HCT116 (cell line): Measurements from ENCODE around the gene RNF186. TPM values are rescaled to one million over a fixed set of nuclear protein-coding genes. Genes with fewer than 3 reads are reported as not detected.

Source experiments
- ATAC-seq: fragments of 200-7000 bp; cut with Tn5 transposase; 2 replicates; pipeline ENCODE4 v1.9.1; 2020; ENCODE audit warnings: mild to moderate bottlenecking, moderate library complexity
- BruUV-seq: library from RNA; stranded (reverse); fragments of 400-500 nt; replicated peaks from 2 replicates; lab custom pipeline; 2021; lab: Mats Ljungman, UMichigan
- CTCF ChIA-PET: fragments of 300-600 bp; sonication (Branson Sonifier 250); formaldehyde crosslinking; loops from one replicate; lab custom pipeline; 2021; ENCODE audit warnings: antibody characterized with exemption; lab: Charles Lee
- POLR2A ChIA-PET: fragments of 300-600, 350-600 bp; sonication (Branson Sonifier 250); formaldehyde crosslinking; loops from one replicate; lab custom pipeline; 2021; ENCODE audit warnings: antibody characterized with exemption; lab: Charles Lee
- RAD21 ChIA-PET, 2 experiments: fragments of 300-600 bp; sonication (Branson Sonifier 250); formaldehyde crosslinking; loops; one replicate each; lab custom pipeline; 2023; ENCODE audit warnings: low total read pairs in 2 of 2; ENCODE audit not compliant: uncharacterized antibody in 2 of 2, unreplicated experiment in 2 of 2, low non-redundant PET in 1 of 2; lab: Charles Lee
- DNase-seq: peaks from one replicate; pipeline ENCODE4 v3.0.0-alpha.2; 2010; ENCODE audit warnings: low read depth, low spot score
- H2AFZ ChIP-seq: fragments of 200-600 bp; shearing (Covaris generic), sonication (generic); 2 replicates; pipeline ENCODE4 v1.6.1; 2017; ENCODE audit warnings: low read depth, mixed run types, mixed read lengths, antibody characterized with exemption, low read length; ENCODE audit not compliant: poor library complexity, severe bottlenecking
- H3K27ac ChIP-seq: 2 replicates; pipeline ENCODE4 v1.5.1; 2012; ENCODE audit warnings: low read depth, low read length
- H3K27me3 ChIP-seq: fragments of 200-600 bp; sonication (generic); 2 replicates; pipeline ENCODE4 v1.6.1; 2016; ENCODE audit warnings: mixed run types, low read length, mixed read lengths; ENCODE audit not compliant: insufficient read depth
- H3K36me3 ChIP-seq, 2 experiments: fragments of 200-500 bp in 1 of 2; fragments of 200-600 bp in 1 of 2; sonication (Bioruptor generic) in 1 of 2; sonication (generic) in 1 of 2; 2 replicates each; pipeline versions ENCODE4 v1.5.1 to v1.6.1; 2014 to 2016; ENCODE audit warnings: low read length in 2 of 2, inconsistent platforms in 1 of 2, mixed read lengths in 1 of 2, mixed run types in 1 of 2; ENCODE audit not compliant: insufficient read depth in 2 of 2, control insufficient read depth in 1 of 2
- H3K4me1 ChIP-seq, 2 experiments: fragments of 200-600 bp in 1 of 2; sonication (generic) in 1 of 2; 2 replicates each; pipeline versions ENCODE4 v1.5.1 to v1.6.1; 2012 to 2017; ENCODE audit warnings: low read length in 2 of 2, inconsistent platforms in 1 of 2, mild to moderate bottlenecking in 1 of 2, mixed read lengths in 1 of 2, mixed run types in 1 of 2, moderate library complexity in 1 of 2; ENCODE audit not compliant: insufficient read depth in 2 of 2, control insufficient read depth in 1 of 2
- H3K4me2 ChIP-seq: fragments of 200-600 bp; sonication (generic); 2 replicates; pipeline ENCODE4 v1.6.1; 2017; ENCODE audit warnings: mixed run types, low read length, mixed read lengths
- H3K4me3 ChIP-seq, 2 experiments: fragments of 200-600 bp in 1 of 2; sonication (generic) in 1 of 2; replicated peaks in 1 of 2; 2 replicates each; pipeline ENCODE4 v1.5.1; 2011 to 2016; ENCODE audit warnings: low read length in 2 of 2, control low read depth in 1 of 2, low read depth in 1 of 2, mild to moderate bottlenecking in 1 of 2, mixed read lengths in 1 of 2, mixed run types in 1 of 2
- H3K79me2 ChIP-seq: fragments of 200-600 bp; sonication (generic); 2 replicates; pipeline ENCODE4 v1.6.1; 2017; ENCODE audit warnings: mild to moderate bottlenecking, mixed run types, low read length, moderate library complexity, mixed read lengths; ENCODE audit not compliant: insufficient read depth
- H3K9ac ChIP-seq: fragments of 200-600 bp; sonication (generic); 2 replicates; pipeline ENCODE4 v1.6.1; 2016; ENCODE audit warnings: low read length, mixed read lengths
- H3K9me2 ChIP-seq: fragments of 200-600 bp; sonication (generic), shearing (Covaris generic); 2 replicates; pipeline ENCODE4 v1.6.1; 2017; ENCODE audit warnings: mixed run types, mild to moderate bottlenecking, moderate library complexity; ENCODE audit not compliant: insufficient read depth
- H3K9me3 ChIP-seq, 2 experiments: fragments of 200-500 bp in 1 of 2; fragments of 200-600 bp in 1 of 2; sonication (Bioruptor generic) in 1 of 2; sonication (generic) in 1 of 2; 2 replicates each; pipeline ENCODE4 v1.6.1; 2014 to 2017; ENCODE audit warnings: low read length in 2 of 2, mixed read lengths in 2 of 2, inconsistent platforms in 1 of 2, low read depth in 1 of 2, mild to moderate bottlenecking in 1 of 2, mixed run types in 1 of 2, moderate library complexity in 1 of 2; ENCODE audit not compliant: control insufficient read depth in 1 of 2, insufficient read depth in 1 of 2
- H4K20me1 ChIP-seq: fragments of 200-600 bp; sonication (generic), shearing (Covaris generic); 2 replicates; pipeline ENCODE4 v1.6.1; 2017; ENCODE audit warnings: mixed run types, mild to moderate bottlenecking, moderate library complexity; ENCODE audit not compliant: insufficient read depth
- CEBPB ChIP-seq: IDR thresholded peaks from 2 replicates; pipeline ENCODE4 v1.6.1; 2012; ENCODE audit warnings: low read depth
- EGR1 ChIP-seq: IDR thresholded peaks from 2 replicates; pipeline ENCODE4 v1.6.1; 2012; ENCODE audit warnings: low read depth
- ELF1 ChIP-seq: IDR thresholded peaks from 2 replicates; pipeline ENCODE4 v1.6.1; 2012; ENCODE audit warnings: low read depth, borderline replicate concordance
- EZH2 ChIP-seq: fragments of 200-600 bp; sonication (generic); IDR thresholded peaks from 2 replicates; pipeline ENCODE4 v1.6.1; 2017; ENCODE audit warnings: antibody characterized with exemption, mixed run types
- FOSL1 ChIP-seq: IDR thresholded peaks from 2 replicates; pipeline ENCODE4 v1.6.1; 2012; ENCODE audit warnings: low read depth
- POLR2A ChIP-seq: IDR thresholded peaks from 2 replicates; pipeline ENCODE4 v1.7.0; 2011; ENCODE audit warnings: borderline replicate concordance; ENCODE audit not compliant: insufficient read depth, insufficient read length; ENCODE audit errors: extremely low read depth
- POLR2AphosphoS5 ChIP-seq: IDR thresholded peaks from 2 replicates; pipeline ENCODE4 v1.6.1; 2011; ENCODE audit warnings: mild to moderate bottlenecking, low read depth, low read length, moderate library complexity
- RAD21 ChIP-seq: IDR thresholded peaks from 2 replicates; pipeline ENCODE4 v1.6.1; 2012; ENCODE audit warnings: low read depth, mild to moderate bottlenecking
- SIN3A ChIP-seq: IDR thresholded peaks from 2 replicates; pipeline ENCODE4 v1.6.1; 2012; ENCODE audit warnings: low read depth
- SP1 ChIP-seq: IDR thresholded peaks from 2 replicates; pipeline ENCODE4 v1.6.1; 2012; ENCODE audit warnings: low read depth
- SRF ChIP-seq: IDR thresholded peaks from 2 replicates; pipeline ENCODE4 v1.6.1; 2012; ENCODE audit warnings: low read depth
- TCF7L2 ChIP-seq: IDR thresholded peaks from 2 replicates; pipeline ENCODE4 v1.7.0; 2011; ENCODE audit warnings: borderline replicate concordance, inconsistent platforms; ENCODE audit not compliant: insufficient read depth, insufficient read length; ENCODE audit errors: extremely low read depth
- YY1 ChIP-seq: IDR thresholded peaks from 2 replicates; pipeline ENCODE4 v1.6.1; 2011; ENCODE audit warnings: low read length, low read depth, moderate library complexity, mild to moderate bottlenecking; ENCODE audit not compliant: insufficient replicate concordance; ENCODE audit errors: extremely low read depth
- ZFX ChIP-seq: fragments of 450-650 bp; IDR thresholded peaks from 2 replicates; pipeline ENCODE4 v1.6.1; 2017
- ZNF274 ChIP-seq: fragments of 200-500 bp; sonication (Bioruptor generic); IDR thresholded peaks from 2 replicates; pipeline ENCODE4 v1.6.1; 2014; ENCODE audit warnings: mild to moderate bottlenecking, low read depth, low read length, inconsistent platforms
- intact Hi-C: fragments of 100-400 bp; cut with micrococcal nuclease; formaldehyde crosslinking; loops from 2 replicates; pipeline ENCODE4 v1.10.0; 2022
- total RNA-seq: library from RNA; stranded (reverse); gene quantifications from one replicate; pipeline ENCODE4 v1.2.1, GENCODE V29; 2021; ENCODE audit not compliant: unreplicated experiment
- TF ChIP-seq, protein P1 (sequence below), 3 experiments: fragments of 200-600 bp in 1 of 3; sonication (generic) in 1 of 3; IDR thresholded peaks in 2 of 3; conservative IDR thresholded peaks in 1 of 3; 2 replicates each; pipeline ENCODE4 v1.5.1; 2012 to 2017; ENCODE audit warnings: low read depth in 2 of 3, low read length in 2 of 3, antibody characterized with exemption in 1 of 3, borderline replicate concordance in 1 of 3, control low read depth in 1 of 3, mild to moderate bottlenecking in 1 of 3, mixed read lengths in 1 of 3, mixed run types in 1 of 3, moderate library complexity in 1 of 3; ENCODE audit not compliant: insufficient read depth in 1 of 3
- TF ChIP-seq, protein P2 (sequence below): IDR thresholded peaks from 2 replicates; pipeline ENCODE4 v1.6.1; 2011; ENCODE audit warnings: mild to moderate bottlenecking, low read length, moderate library complexity; ENCODE audit not compliant: insufficient replicate concordance; ENCODE audit errors: extremely low read depth
- TF ChIP-seq, protein P3 (sequence below): IDR thresholded peaks from 2 replicates; pipeline ENCODE4 v1.6.1; 2012
- TF ChIP-seq, protein P4 (sequence below): IDR thresholded peaks from 2 replicates; pipeline ENCODE4 v1.6.1; 2012; ENCODE audit warnings: low read depth
- TF ChIP-seq, protein P5 (sequence below): IDR thresholded peaks from 2 replicates; pipeline ENCODE4 v1.6.1; 2012

RNF186 gene
- total RNA-seq, 1 experiment from 2014 or later = not detected

DNA sequence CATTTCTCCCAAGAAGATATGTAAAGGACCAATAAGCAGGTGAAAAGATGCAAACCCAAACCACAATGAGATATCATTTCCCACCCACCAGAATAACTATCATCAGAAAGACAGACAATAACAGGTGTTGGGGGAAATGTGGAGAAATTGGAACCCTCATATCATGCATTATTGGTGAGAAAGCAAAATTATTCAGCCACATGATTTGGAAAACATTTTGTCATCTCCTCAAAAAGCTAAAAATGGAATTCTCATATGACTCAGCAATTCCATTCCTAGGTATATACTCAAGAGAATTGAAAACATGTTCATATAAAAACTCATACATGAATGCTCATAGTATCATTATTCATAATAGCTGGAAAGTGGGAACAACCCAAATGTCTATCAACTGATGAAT lies 25.1 kb upstream of the RNF186 start:
- ChIA-PET CTCF (interaction anchor here (1.2 to 1.6 kb wide), 2 partner anchors 18 to 29 kb away, joined by 3 read pairs; no protein-coding TSS in a partner anchor), POLR2A (no interaction called here)
- no peak for DNase-seq

More for the DNA sequence above, 25.1 kb upstream of the RNF186 start:
- Histone ChIP-seq H2AFZ (peak overlapping the region; percentile 30), H3K9me3 (no peaks in the 10 kb centered on the region), H3K9me2 (no peaks in the 10 kb centered on the region), H3K27ac (no peak overlapping the region), H3K27me3 (no peaks in the 10 kb centered on the region), H3K4me3 (no peak overlapping the region), H3K79me2 (no peaks in the 10 kb centered on the region), H3K36me3 (no peaks in the 10 kb centered on the region), H3K9ac (no peak overlapping the region), H3K4me2 (no peak overlapping the region), H4K20me1 (no peaks in the 10 kb centered on the region), H3K4me1 (peaks cover 0 to 3% of the 10 kb centered on the region in 2 experiments; a peak in 1 of 4 replicates)
- intact Hi-C loops = no loop called here
- ATAC-seq = no peak
- no peak for TF ChIP-seq ZNF274
- no peak for TF ChIP-seq RAD21
- TF ChIP-seq, protein P1, sequence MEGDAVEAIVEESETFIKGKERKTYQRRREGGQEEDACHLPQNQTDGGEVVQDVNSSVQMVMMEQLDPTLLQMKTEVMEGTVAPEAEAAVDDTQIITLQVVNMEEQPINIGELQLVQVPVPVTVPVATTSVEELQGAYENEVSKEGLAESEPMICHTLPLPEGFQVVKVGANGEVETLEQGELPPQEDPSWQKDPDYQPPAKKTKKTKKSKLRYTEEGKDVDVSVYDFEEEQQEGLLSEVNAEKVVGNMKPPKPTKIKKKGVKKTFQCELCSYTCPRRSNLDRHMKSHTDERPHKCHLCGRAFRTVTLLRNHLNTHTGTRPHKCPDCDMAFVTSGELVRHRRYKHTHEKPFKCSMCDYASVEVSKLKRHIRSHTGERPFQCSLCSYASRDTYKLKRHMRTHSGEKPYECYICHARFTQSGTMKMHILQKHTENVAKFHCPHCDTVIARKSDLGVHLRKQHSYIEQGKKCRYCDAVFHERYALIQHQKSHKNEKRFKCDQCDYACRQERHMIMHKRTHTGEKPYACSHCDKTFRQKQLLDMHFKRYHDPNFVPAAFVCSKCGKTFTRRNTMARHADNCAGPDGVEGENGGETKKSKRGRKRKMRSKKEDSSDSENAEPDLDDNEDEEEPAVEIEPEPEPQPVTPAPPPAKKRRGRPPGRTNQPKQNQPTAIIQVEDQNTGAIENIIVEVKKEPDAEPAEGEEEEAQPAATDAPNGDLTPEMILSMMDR (IDR thresholded peaks at IDR 0.05 in 2 of 3, conservative IDR thresholded peaks at IDR 0.05 in 1 of 3; ENCODE audit: borderline replicate concordance in 1 of 3, insufficient read depth in 1 of 3, low read depth in 2 of 3, low read length in 2 of 3) = no peak
- TF ChIP-seq SIN3A = no peak
- TF ChIP-seq POLR2A = no peak
- TF ChIP-seq EZH2 = no peak
- no peak for TF ChIP-seq YY1
- TF ChIP-seq, protein P2, sequence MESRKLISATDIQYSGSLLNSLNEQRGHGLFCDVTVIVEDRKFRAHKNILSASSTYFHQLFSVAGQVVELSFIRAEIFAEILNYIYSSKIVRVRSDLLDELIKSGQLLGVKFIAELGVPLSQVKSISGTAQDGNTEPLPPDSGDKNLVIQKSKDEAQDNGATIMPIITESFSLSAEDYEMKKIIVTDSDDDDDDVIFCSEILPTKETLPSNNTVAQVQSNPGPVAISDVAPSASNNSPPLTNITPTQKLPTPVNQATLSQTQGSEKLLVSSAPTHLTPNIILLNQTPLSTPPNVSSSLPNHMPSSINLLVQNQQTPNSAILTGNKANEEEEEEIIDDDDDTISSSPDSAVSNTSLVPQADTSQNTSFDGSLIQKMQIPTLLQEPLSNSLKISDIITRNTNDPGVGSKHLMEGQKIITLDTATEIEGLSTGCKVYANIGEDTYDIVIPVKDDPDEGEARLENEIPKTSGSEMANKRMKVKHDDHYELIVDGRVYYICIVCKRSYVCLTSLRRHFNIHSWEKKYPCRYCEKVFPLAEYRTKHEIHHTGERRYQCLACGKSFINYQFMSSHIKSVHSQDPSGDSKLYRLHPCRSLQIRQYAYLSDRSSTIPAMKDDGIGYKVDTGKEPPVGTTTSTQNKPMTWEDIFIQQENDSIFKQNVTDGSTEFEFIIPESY = no peak
- no peak for TF ChIP-seq ELF1
- TF ChIP-seq TCF7L2 = no peak
- TF ChIP-seq, protein P3, sequence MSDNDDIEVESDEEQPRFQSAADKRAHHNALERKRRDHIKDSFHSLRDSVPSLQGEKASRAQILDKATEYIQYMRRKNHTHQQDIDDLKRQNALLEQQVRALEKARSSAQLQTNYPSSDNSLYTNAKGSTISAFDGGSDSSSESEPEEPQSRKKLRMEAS = no peak
- no peak for TF ChIP-seq FOSL1
- TF ChIP-seq SP1 = no peak
- TF ChIP-seq CEBPB = no peak
- TF ChIP-seq POLR2AphosphoS5 = no peak
- TF ChIP-seq EGR1 = no peak
- no peak for TF ChIP-seq ZFX
- TF ChIP-seq, protein P4, sequence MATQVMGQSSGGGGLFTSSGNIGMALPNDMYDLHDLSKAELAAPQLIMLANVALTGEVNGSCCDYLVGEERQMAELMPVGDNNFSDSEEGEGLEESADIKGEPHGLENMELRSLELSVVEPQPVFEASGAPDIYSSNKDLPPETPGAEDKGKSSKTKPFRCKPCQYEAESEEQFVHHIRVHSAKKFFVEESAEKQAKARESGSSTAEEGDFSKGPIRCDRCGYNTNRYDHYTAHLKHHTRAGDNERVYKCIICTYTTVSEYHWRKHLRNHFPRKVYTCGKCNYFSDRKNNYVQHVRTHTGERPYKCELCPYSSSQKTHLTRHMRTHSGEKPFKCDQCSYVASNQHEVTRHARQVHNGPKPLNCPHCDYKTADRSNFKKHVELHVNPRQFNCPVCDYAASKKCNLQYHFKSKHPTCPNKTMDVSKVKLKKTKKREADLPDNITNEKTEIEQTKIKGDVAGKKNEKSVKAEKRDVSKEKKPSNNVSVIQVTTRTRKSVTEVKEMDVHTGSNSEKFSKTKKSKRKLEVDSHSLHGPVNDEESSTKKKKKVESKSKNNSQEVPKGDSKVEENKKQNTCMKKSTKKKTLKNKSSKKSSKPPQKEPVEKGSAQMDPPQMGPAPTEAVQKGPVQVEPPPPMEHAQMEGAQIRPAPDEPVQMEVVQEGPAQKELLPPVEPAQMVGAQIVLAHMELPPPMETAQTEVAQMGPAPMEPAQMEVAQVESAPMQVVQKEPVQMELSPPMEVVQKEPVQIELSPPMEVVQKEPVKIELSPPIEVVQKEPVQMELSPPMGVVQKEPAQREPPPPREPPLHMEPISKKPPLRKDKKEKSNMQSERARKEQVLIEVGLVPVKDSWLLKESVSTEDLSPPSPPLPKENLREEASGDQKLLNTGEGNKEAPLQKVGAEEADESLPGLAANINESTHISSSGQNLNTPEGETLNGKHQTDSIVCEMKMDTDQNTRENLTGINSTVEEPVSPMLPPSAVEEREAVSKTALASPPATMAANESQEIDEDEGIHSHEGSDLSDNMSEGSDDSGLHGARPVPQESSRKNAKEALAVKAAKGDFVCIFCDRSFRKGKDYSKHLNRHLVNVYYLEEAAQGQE = no peak
- TF ChIP-seq SRF = no peak
- TF ChIP-seq, protein P5, sequence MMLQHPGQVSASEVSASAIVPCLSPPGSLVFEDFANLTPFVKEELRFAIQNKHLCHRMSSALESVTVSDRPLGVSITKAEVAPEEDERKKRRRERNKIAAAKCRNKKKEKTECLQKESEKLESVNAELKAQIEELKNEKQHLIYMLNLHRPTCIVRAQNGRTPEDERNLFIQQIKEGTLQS = no peak
- BruUV-seq = no TSS peak
- RAD21 ChIA-PET = no interaction called here
